ENCODE results near the gene MRPS18A. TPM values are rescaled to one million over a fixed set of nuclear protein-coding genes. Genes with fewer than 3 reads are reported as not detected.

The MRPS18A gene
- total RNA-seq, 1 donor from 2014 or later, result 41.8 TPM

DNA sequence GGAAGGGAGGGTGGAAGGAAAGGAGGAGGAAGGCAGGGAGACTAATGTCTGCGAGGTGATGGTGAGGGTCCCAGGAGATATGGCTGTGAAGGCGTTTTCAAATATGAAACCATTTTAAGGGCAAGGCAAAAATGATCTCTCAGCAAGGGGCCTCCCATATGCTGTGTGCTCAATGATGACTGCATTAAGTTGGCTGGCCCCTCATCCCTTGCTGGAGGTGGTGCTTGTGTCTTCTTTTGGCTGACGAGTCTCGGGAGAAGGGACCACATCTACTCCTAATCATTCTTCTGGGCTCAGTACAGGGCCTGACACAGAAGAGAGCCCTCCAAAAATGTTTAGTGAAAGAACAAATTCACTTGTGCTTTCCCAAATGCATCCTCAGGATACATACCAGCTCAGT lies 23.0 kb upstream of the MRPS18A start:
- intact Hi-C loops (cut with micrococcal nuclease), result no loop called here

GRCh38 chr6:43709654-43710303 lies 22.2 kb upstream of the MRPS18A start:
- H3K4me1 ChIP-seq, result peaks cover 63% of the 10 kb centered on the region
- intact Hi-C loops (cut with micrococcal nuclease), result no loop called here
- TF ChIP-seq CTCF (IDR thresholded peaks at IDR 0.05; ENCODE audit: borderline replicate concordance), result no peak

More for the DNA sequence above, 23.0 kb upstream of the MRPS18A start:
- H3K9me3 ChIP-seq (replicated peaks), result no peaks in the 10 kb centered on the region
- peaks cover 65% of the 10 kb centered on the region for H3K4me1 ChIP-seq
- no peak for TF ChIP-seq CTCF (IDR thresholded peaks at IDR 0.05; ENCODE audit: borderline replicate concordance)
- H3K27me3 ChIP-seq (ENCODE audit: low read depth), result no peaks in the 10 kb centered on the region
- DNase-seq, result no peak
- peak overlapping the region; percentile 75 for H3K27ac ChIP-seq (replicated peaks)
- H3K36me3 ChIP-seq, result no peaks in the 10 kb centered on the region
- no peak overlapping the region for H3K4me3 ChIP-seq

DNA sequence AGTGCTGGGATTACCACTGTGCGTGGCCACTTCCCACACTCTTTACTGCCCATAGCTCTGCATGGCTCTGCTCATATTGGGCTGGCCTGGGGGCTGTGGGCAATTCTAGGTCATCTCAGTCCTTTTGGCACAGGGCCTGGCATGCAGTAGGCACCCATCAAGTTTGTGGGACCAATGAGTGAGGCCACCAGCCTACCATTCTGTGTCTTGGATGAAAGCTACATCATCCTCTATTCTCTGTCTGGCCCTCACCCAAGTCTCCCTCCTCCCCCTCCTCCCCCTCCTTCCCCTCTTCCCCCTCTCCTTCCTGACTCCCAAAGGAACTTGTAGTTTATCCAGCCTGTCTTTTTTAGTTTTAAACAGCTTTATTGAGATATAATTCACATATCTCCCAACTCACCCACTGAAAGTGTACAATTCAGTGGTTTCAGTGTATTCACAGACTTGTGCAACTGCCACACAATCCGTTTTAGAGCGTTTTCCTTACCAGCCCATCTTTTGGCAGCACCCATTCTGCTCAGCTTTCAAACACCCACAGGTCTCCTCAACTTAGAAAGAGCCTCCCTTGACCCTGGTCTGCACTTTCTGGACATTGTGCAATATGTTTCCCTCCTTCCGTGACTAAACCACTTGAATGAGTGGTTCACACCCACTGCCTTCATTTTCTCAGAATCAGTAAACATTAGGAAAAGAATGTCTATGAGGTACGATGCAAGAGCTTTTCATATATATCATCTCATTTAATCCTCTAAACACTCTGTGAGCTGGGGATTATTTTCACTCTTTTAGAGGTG lies 21.5 kb upstream of the MRPS18A start:
- no peak for TF ChIP-seq CTCF (IDR thresholded peaks at IDR 0.05; ENCODE audit: borderline replicate concordance)
- intact Hi-C loops (cut with micrococcal nuclease), result no loop called here
- Histone ChIP-seq H3K36me3 (no peaks in the 10 kb centered on the region), H3K27me3 (ENCODE audit: low read depth) (no peaks in the 10 kb centered on the region), H3K4me1 (peaks cover 61% of the 10 kb centered on the region), H3K9me3 (replicated peaks) (no peaks in the 10 kb centered on the region), H3K4me3 (no peak overlapping the region), H3K27ac (replicated peaks) (peak overlapping the region; percentile 75)
- DNase-seq, result no peak

More at GRCh38 chr6:43709654-43710303, 22.2 kb upstream of the MRPS18A start:
- peak overlapping the region; percentile 75 for H3K27ac ChIP-seq (replicated peaks)
- H3K9me3 ChIP-seq (replicated peaks), result no peaks in the 10 kb centered on the region
- H3K36me3 ChIP-seq, result no peaks in the 10 kb centered on the region
- no peak for DNase-seq
- no peaks in the 10 kb centered on the region for H3K27me3 ChIP-seq (ENCODE audit: low read depth)
- no peak overlapping the region for H3K4me3 ChIP-seq

DNA sequence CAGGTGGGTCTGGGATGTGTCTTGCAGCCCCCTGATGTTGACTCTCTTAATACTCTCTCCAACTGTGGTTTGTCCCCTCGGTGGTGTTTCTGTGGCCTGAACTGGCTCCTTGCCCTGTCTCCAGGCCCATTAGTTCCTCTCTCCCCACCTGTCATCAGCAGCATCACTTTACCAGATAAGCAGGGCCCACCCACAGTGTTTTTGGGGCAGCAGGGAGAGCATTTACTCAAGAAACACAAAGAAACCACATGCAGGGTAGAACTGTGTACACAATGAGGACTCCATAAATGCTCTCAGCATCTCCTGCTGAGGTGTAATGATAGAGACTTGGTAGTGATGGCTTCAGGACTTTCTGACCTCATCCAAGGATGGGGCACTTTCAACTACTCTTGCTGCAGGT lies 20.2 kb upstream of the MRPS18A start:
- TF ChIP-seq CTCF (IDR thresholded peaks at IDR 0.05; ENCODE audit: borderline replicate concordance), result no peak
- Histone ChIP-seq H3K36me3 (no peaks in the 10 kb centered on the region), H3K4me1 (peaks cover 70% of the 10 kb centered on the region), H3K27ac (replicated peaks) (peak overlapping the region; percentile 62), H3K9me3 (replicated peaks) (no peaks in the 10 kb centered on the region), H3K27me3 (ENCODE audit: low read depth) (no peaks in the 10 kb centered on the region), H3K4me3 (no peak overlapping the region)
- intact Hi-C loops (cut with micrococcal nuclease), result no loop called here
- DNase-seq, result no peak

- Histone ChIP-seq H3K27me3 (ENCODE audit: low read depth) (no peaks in the 10 kb centered on the region), H3K4me3 (no peak overlapping the region), H3K4me1 (peaks cover 74% of the 10 kb centered on the region), H3K9me3 (replicated peaks) (no peaks in the 10 kb centered on the region), H3K27ac (replicated peaks) (peak overlapping the region; percentile 62), H3K36me3 (no peaks in the 10 kb centered on the region)
- TF ChIP-seq CTCF (IDR thresholded peaks at IDR 0.05; ENCODE audit: borderline replicate concordance), result no peak
- DNase-seq, result no peak
- intact Hi-C loops (cut with micrococcal nuclease), result no loop called here
These were observed 19.7 kb upstream of the MRPS18A start for GRCh38 chr6:43707269-43707668.

All from left ventricle myocardium inferior (tissue), 1 donor.